Endothelial cell of umbilical vein (primary cell): Measurements from ENCODE around the gene NTN3. TPM values are rescaled to one million over a fixed set of nuclear protein-coding genes. Genes with fewer than 3 reads are reported as not detected.

Experiments
- BruUV-seq: library from RNA; stranded (reverse); fragments of 400-500 nt; replicated peaks from 2 replicates; lab custom pipeline; 2021; lab: Mats Ljungman, UMichigan
- CTCF ChIA-PET: fragments of 300-600, 350-600 bp; sonication (Branson Sonifier 250); formaldehyde crosslinking; loops from one replicate; lab custom pipeline; 2021; ENCODE audit warnings: antibody characterized with exemption, inconsistent platforms; lab: Charles Lee
- POLR2A ChIA-PET: fragments of 300-600, 350-600 bp; sonication (Branson Sonifier 250); formaldehyde crosslinking; loops from one replicate; lab custom pipeline; 2021; ENCODE audit warnings: antibody characterized with exemption, inconsistent platforms; lab: Charles Lee
- DNase-seq: peaks from one replicate; pipeline ENCODE4 v3.0.0-alpha.2; 2011; ENCODE audit warnings: low read depth, low spot score
- FAIRE-seq: peaks from 2 replicates; lab custom pipeline; 2011; peaks lifted over from hg19 to GRCh38; lab: Jason Lieb, UNC
- H2AFZ ChIP-seq: 2 replicates; pipeline ENCODE4 v1.6.0; 2012; ENCODE audit warnings: low read depth, low read length, control low read depth, inconsistent platforms
- H3K27ac ChIP-seq: 2 replicates; pipeline ENCODE4 v1.5.1; 2011; ENCODE audit warnings: low read depth, mild to moderate bottlenecking, control low read depth, low read length, moderate library complexity; ENCODE audit not compliant: insufficient read depth
- H3K27me3 ChIP-seq, 2 experiments: 2 replicates each; pipeline versions ENCODE4 v1.6.0 to v1.6.1; 2011; ENCODE audit warnings: low read length in 2 of 2, mixed read lengths in 1 of 2; ENCODE audit not compliant: control insufficient read depth in 2 of 2, insufficient read depth in 2 of 2
- H3K36me3 ChIP-seq, 2 experiments: 2 replicates in 1 of 2; 3 replicates in 1 of 2; pipeline ENCODE4 v1.5.1; 2011; ENCODE audit warnings: low read length in 2 of 2, mild to moderate bottlenecking in 1 of 2, moderate library complexity in 1 of 2; ENCODE audit not compliant: control insufficient read depth in 2 of 2, insufficient read depth in 2 of 2; ENCODE audit errors: extremely low read depth in 1 of 2
- H3K4me1 ChIP-seq: 3 replicates; pipeline ENCODE4 v1.5.1; 2011; ENCODE audit warnings: mild to moderate bottlenecking, low read length; ENCODE audit not compliant: control insufficient read depth, insufficient read depth; ENCODE audit errors: extremely low read depth
- H3K4me2 ChIP-seq: 2 replicates; pipeline ENCODE4 v1.6.1; 2011; ENCODE audit warnings: low read length, control low read depth, mixed read lengths; ENCODE audit not compliant: insufficient read depth
- H3K4me3 ChIP-seq, 3 experiments: fragments of 200-600 bp in 1 of 3; sonication (generic), shearing (Covaris generic) in 1 of 3; replicated peaks in 1 of 3; 2 replicates each; pipeline ENCODE4 v1.5.1; 2011 to 2016; ENCODE audit warnings: control low read depth in 3 of 3, low read length in 3 of 3, mild to moderate bottlenecking in 2 of 3, inconsistent platforms in 1 of 3, low read depth in 1 of 3, moderate library complexity in 1 of 3; ENCODE audit not compliant: insufficient read depth in 1 of 3
- H3K79me2 ChIP-seq: 2 replicates; pipeline ENCODE4 v1.6.0; 2012; ENCODE audit warnings: low read length, inconsistent platforms; ENCODE audit not compliant: control insufficient read depth, insufficient read depth
- H3K9ac ChIP-seq: replicated peaks from 2 replicates; pipeline ENCODE3; 2011; ENCODE audit warnings: low read length, control low read depth; ENCODE audit not compliant: insufficient read depth; ENCODE audit errors: extremely low read depth
- H3K9me1 ChIP-seq: replicated peaks from 3 replicates; pipeline ENCODE4 v1.6.0; 2011; ENCODE audit warnings: mild to moderate bottlenecking, low read length; ENCODE audit not compliant: control insufficient read depth, insufficient read depth; ENCODE audit errors: extremely low read depth
- H3K9me3 ChIP-seq: replicated peaks from 2 replicates; pipeline ENCODE4 v1.5.1; 2012; ENCODE audit warnings: low read length, inconsistent platforms; ENCODE audit not compliant: control insufficient read depth, insufficient read depth
- H4K20me1 ChIP-seq: replicated peaks from 2 replicates; pipeline ENCODE3; 2011; ENCODE audit warnings: mild to moderate bottlenecking, low read length; ENCODE audit not compliant: control insufficient read depth, insufficient read depth; ENCODE audit errors: extremely low read depth
- CTCF ChIP-seq, 2 donors: IDR thresholded peaks; 1 replicate in 1 of 2; 2 replicates in 1 of 2; pipeline ENCODE4 v1.5.1; 2011; ENCODE audit warnings: low read length in 2 of 2, mild to moderate bottlenecking in 2 of 2, moderate library complexity in 2 of 2, control low read depth in 1 of 2, inconsistent platforms in 1 of 2, low read depth in 1 of 2; ENCODE audit not compliant: insufficient read depth in 1 of 2; ENCODE audit errors: extremely low read depth in 1 of 2
- EZH2 ChIP-seq: IDR thresholded peaks from 2 replicates; pipeline ENCODE4 v1.6.1; 2012; ENCODE audit warnings: borderline replicate concordance, low read depth, mild to moderate bottlenecking, moderate library complexity, low read length, inconsistent platforms; ENCODE audit not compliant: severe bottlenecking
- FOS ChIP-seq: IDR thresholded peaks from 2 replicates; pipeline ENCODE4 v1.6.1; 2011; ENCODE audit warnings: mild to moderate bottlenecking, low read length, moderate library complexity, borderline replicate concordance; ENCODE audit not compliant: insufficient read depth
- GATA2 ChIP-seq: IDR thresholded peaks from 2 replicates; pipeline ENCODE4 v1.7.0; 2011; ENCODE audit warnings: low read depth, mild to moderate bottlenecking, moderate library complexity, mixed read lengths, low read length; ENCODE audit not compliant: insufficient read length, insufficient read depth
- JUN ChIP-seq: IDR thresholded peaks from 2 replicates; pipeline ENCODE4 v1.6.1; 2011; ENCODE audit warnings: borderline replicate concordance, low read depth; ENCODE audit not compliant: insufficient read length, insufficient read depth
- MAX ChIP-seq: IDR thresholded peaks from 2 replicates; pipeline ENCODE4 v1.6.1; 2011; ENCODE audit not compliant: insufficient read depth, insufficient read length
- MYC ChIP-seq: IDR thresholded peaks from one replicate; pipeline ENCODE4 v1.6.1; 2011; ENCODE audit warnings: mild to moderate bottlenecking, low read depth, low read length
- POLR2A ChIP-seq: IDR thresholded peaks from 2 replicates; pipeline ENCODE4 v1.6.1; 2012; ENCODE audit warnings: low read depth, mild to moderate bottlenecking, control low read depth, low read length
- POLR2AphosphoS5 ChIP-seq: IDR thresholded peaks from 2 replicates; pipeline ENCODE4 v1.6.1; 2012; ENCODE audit warnings: low read depth, mild to moderate bottlenecking, control low read depth, low read length, moderate library complexity; ENCODE audit not compliant: insufficient read depth
- dilution Hi-C: fragments of 300-500 bp; cut with MboI; formaldehyde crosslinking; loops from one replicate; pipeline ENCODE4 v1.15.0; 2019; ENCODE audit warnings: low sequenced_read_pairs; ENCODE audit not compliant: extremely low pct_ligation_motif_present
- intact Hi-C: fragments of 100-400 bp; cut with micrococcal nuclease; formaldehyde crosslinking; loops from one replicate; pipeline ENCODE4 v1.10.0; 2022
- polyA plus RNA-seq, 4 experiments: library from polyadenylated mRNA; depleted of rRNA in 3 of 4; stranded (reverse) in 3 of 4; unstranded in 1 of 4; fragments of >200 nt; gene quantifications; 2 replicates each; pipeline versions ENCODE4 v1.2.1 to v1.2.3, GENCODE V29; 2011 to 2012; ENCODE audit warnings: missing spikeins in 1 of 4
- total RNA-seq: library from RNA; stranded (reverse); gene quantifications from 2 replicates; pipeline ENCODE4 v1.2.3, GENCODE V29; 2021

NTN3 gene
- total and polyA plus RNA-seq, 2 donors (not counting 3 experiments of a cell fraction or from before 2014, with no cell fraction given) = 0.15 TPM; not detected in 1

GRCh38 chr16:2460391-2460713 lies 10.7 kb upstream of the NTN3 start:
- intact Hi-C loops = loop anchor here (1.0 kb wide), 3 partner anchors 14 to 237 kb away; partner anchors contain the start of genes CCNF and E4F1
- Histone ChIP-seq H3K4me1 (peaks cover 10% of the 10 kb centered on the region), H3K4me3 (peak overlapping the region; percentile 43 to 57 (median 46)), H3K79me2 (no peaks in the 10 kb centered on the region), H4K20me1 (no peaks in the 10 kb centered on the region), H2AFZ (peak overlapping the region; percentile 62), H3K9ac (no peak overlapping the region), H3K36me3 (peaks cover 6 to 13% of the 10 kb centered on the region in 2 experiments), H3K9me3 (no peaks in the 10 kb centered on the region), H3K27ac (no peak overlapping the region), H3K27me3 (no peaks in the 10 kb centered on the region), H3K4me2 (peak overlapping the region; percentile 80), H3K9me1 (no peaks in the 10 kb centered on the region)
- TF ChIP-seq MAX (no peak), GATA2 (no peak), MYC (no peak), JUN (no peak), POLR2AphosphoS5 (no peak), POLR2A (no peak), CTCF (IDR thresholded peaks at IDR 0.05; ENCODE audit: extremely low read depth in 1 of 2, insufficient read depth in 1 of 2, low read depth in 1 of 2, low read length in 2 of 2) (no peak), EZH2 (no peak), FOS (no peak)
- CTCF ChIA-PET = interaction anchor here (1.1 to 1.6 kb wide), 4 partner anchors 9 to 41 kb away, joined by 4 to 8 read pairs (median 6); partner anchors contain the start of gene TBC1D24
- no peak for DNase-seq
- dilution Hi-C loops = no loop called here
- no TSS peak for BruUV-seq
- FAIRE-seq = no peak
- POLR2A ChIA-PET = no interaction called here
